Endothelial cell of umbilical vein (primary cell): ENCODE results near the gene SV2C. TPM values are rescaled to one million over a fixed set of nuclear protein-coding genes. Genes with fewer than 3 reads are reported as not detected.

Experiments used
- BruUV-seq: library from RNA; stranded (reverse); fragments of 400-500 nt; replicated peaks from 2 replicates; lab custom pipeline; 2021; lab: Mats Ljungman, UMichigan
- CTCF ChIA-PET: fragments of 300-600, 350-600 bp; sonication (Branson Sonifier 250); formaldehyde crosslinking; loops from one replicate; lab custom pipeline; 2021; ENCODE audit warnings: antibody characterized with exemption, inconsistent platforms; lab: Charles Lee
- POLR2A ChIA-PET: fragments of 300-600, 350-600 bp; sonication (Branson Sonifier 250); formaldehyde crosslinking; loops from one replicate; lab custom pipeline; 2021; ENCODE audit warnings: antibody characterized with exemption, inconsistent platforms; lab: Charles Lee
- DNase-seq: peaks from one replicate; pipeline ENCODE4 v3.0.0-alpha.2; 2011; ENCODE audit warnings: low read depth, low spot score
- FAIRE-seq: peaks from 2 replicates; lab custom pipeline; 2011; peaks lifted over from hg19 to GRCh38; lab: Jason Lieb, UNC
- H2AFZ ChIP-seq: 2 replicates; pipeline ENCODE4 v1.6.0; 2012; ENCODE audit warnings: low read depth, low read length, control low read depth, inconsistent platforms
- H3K27ac ChIP-seq: 2 replicates; pipeline ENCODE4 v1.5.1; 2011; ENCODE audit warnings: low read depth, mild to moderate bottlenecking, control low read depth, low read length, moderate library complexity; ENCODE audit not compliant: insufficient read depth
- H3K27me3 ChIP-seq, 2 experiments: 2 replicates each; pipeline versions ENCODE4 v1.6.0 to v1.6.1; 2011; ENCODE audit warnings: low read length in 2 of 2, mixed read lengths in 1 of 2; ENCODE audit not compliant: control insufficient read depth in 2 of 2, insufficient read depth in 2 of 2
- H3K36me3 ChIP-seq, 2 experiments: 2 replicates in 1 of 2; 3 replicates in 1 of 2; pipeline ENCODE4 v1.5.1; 2011; ENCODE audit warnings: low read length in 2 of 2, mild to moderate bottlenecking in 1 of 2, moderate library complexity in 1 of 2; ENCODE audit not compliant: control insufficient read depth in 2 of 2, insufficient read depth in 2 of 2; ENCODE audit errors: extremely low read depth in 1 of 2
- H3K4me1 ChIP-seq: 3 replicates; pipeline ENCODE4 v1.5.1; 2011; ENCODE audit warnings: mild to moderate bottlenecking, low read length; ENCODE audit not compliant: control insufficient read depth, insufficient read depth; ENCODE audit errors: extremely low read depth
- H3K4me2 ChIP-seq: 2 replicates; pipeline ENCODE4 v1.6.1; 2011; ENCODE audit warnings: low read length, control low read depth, mixed read lengths; ENCODE audit not compliant: insufficient read depth
- H3K4me3 ChIP-seq, 3 experiments: fragments of 200-600 bp in 1 of 3; sonication (generic), shearing (Covaris generic) in 1 of 3; replicated peaks in 1 of 3; 2 replicates each; pipeline ENCODE4 v1.5.1; 2011 to 2016; ENCODE audit warnings: control low read depth in 3 of 3, low read length in 3 of 3, mild to moderate bottlenecking in 2 of 3, inconsistent platforms in 1 of 3, low read depth in 1 of 3, moderate library complexity in 1 of 3; ENCODE audit not compliant: insufficient read depth in 1 of 3
- H3K79me2 ChIP-seq: 2 replicates; pipeline ENCODE4 v1.6.0; 2012; ENCODE audit warnings: low read length, inconsistent platforms; ENCODE audit not compliant: control insufficient read depth, insufficient read depth
- H3K9ac ChIP-seq: replicated peaks from 2 replicates; pipeline ENCODE3; 2011; ENCODE audit warnings: low read length, control low read depth; ENCODE audit not compliant: insufficient read depth; ENCODE audit errors: extremely low read depth
- H3K9me1 ChIP-seq: replicated peaks from 3 replicates; pipeline ENCODE4 v1.6.0; 2011; ENCODE audit warnings: mild to moderate bottlenecking, low read length; ENCODE audit not compliant: control insufficient read depth, insufficient read depth; ENCODE audit errors: extremely low read depth
- H3K9me3 ChIP-seq: replicated peaks from 2 replicates; pipeline ENCODE4 v1.5.1; 2012; ENCODE audit warnings: low read length, inconsistent platforms; ENCODE audit not compliant: control insufficient read depth, insufficient read depth
- H4K20me1 ChIP-seq: replicated peaks from 2 replicates; pipeline ENCODE3; 2011; ENCODE audit warnings: mild to moderate bottlenecking, low read length; ENCODE audit not compliant: control insufficient read depth, insufficient read depth; ENCODE audit errors: extremely low read depth
- CTCF ChIP-seq, 2 donors: IDR thresholded peaks; 1 replicate in 1 of 2; 2 replicates in 1 of 2; pipeline ENCODE4 v1.5.1; 2011; ENCODE audit warnings: low read length in 2 of 2, mild to moderate bottlenecking in 2 of 2, moderate library complexity in 2 of 2, control low read depth in 1 of 2, inconsistent platforms in 1 of 2, low read depth in 1 of 2; ENCODE audit not compliant: insufficient read depth in 1 of 2; ENCODE audit errors: extremely low read depth in 1 of 2
- EZH2 ChIP-seq: IDR thresholded peaks from 2 replicates; pipeline ENCODE4 v1.6.1; 2012; ENCODE audit warnings: borderline replicate concordance, low read depth, mild to moderate bottlenecking, moderate library complexity, low read length, inconsistent platforms; ENCODE audit not compliant: severe bottlenecking
- FOS ChIP-seq: IDR thresholded peaks from 2 replicates; pipeline ENCODE4 v1.6.1; 2011; ENCODE audit warnings: mild to moderate bottlenecking, low read length, moderate library complexity, borderline replicate concordance; ENCODE audit not compliant: insufficient read depth
- GATA2 ChIP-seq: IDR thresholded peaks from 2 replicates; pipeline ENCODE4 v1.7.0; 2011; ENCODE audit warnings: low read depth, mild to moderate bottlenecking, moderate library complexity, mixed read lengths, low read length; ENCODE audit not compliant: insufficient read length, insufficient read depth
- JUN ChIP-seq: IDR thresholded peaks from 2 replicates; pipeline ENCODE4 v1.6.1; 2011; ENCODE audit warnings: borderline replicate concordance, low read depth; ENCODE audit not compliant: insufficient read length, insufficient read depth
- MYC ChIP-seq: IDR thresholded peaks from one replicate; pipeline ENCODE4 v1.6.1; 2011; ENCODE audit warnings: mild to moderate bottlenecking, low read depth, low read length
- POLR2A ChIP-seq: IDR thresholded peaks from 2 replicates; pipeline ENCODE4 v1.6.1; 2012; ENCODE audit warnings: low read depth, mild to moderate bottlenecking, control low read depth, low read length
- POLR2AphosphoS5 ChIP-seq: IDR thresholded peaks from 2 replicates; pipeline ENCODE4 v1.6.1; 2012; ENCODE audit warnings: low read depth, mild to moderate bottlenecking, control low read depth, low read length, moderate library complexity; ENCODE audit not compliant: insufficient read depth
- dilution Hi-C: fragments of 300-500 bp; cut with MboI; formaldehyde crosslinking; loops from one replicate; pipeline ENCODE4 v1.15.0; 2019; ENCODE audit warnings: low sequenced_read_pairs; ENCODE audit not compliant: extremely low pct_ligation_motif_present
- intact Hi-C: fragments of 100-400 bp; cut with micrococcal nuclease; formaldehyde crosslinking; loops from one replicate; pipeline ENCODE4 v1.10.0; 2022
- polyA plus RNA-seq, 4 experiments: library from polyadenylated mRNA; depleted of rRNA in 3 of 4; stranded (reverse) in 3 of 4; unstranded in 1 of 4; fragments of >200 nt; gene quantifications; 2 replicates each; pipeline versions ENCODE4 v1.2.1 to v1.2.3, GENCODE V29; 2011 to 2012; ENCODE audit warnings: missing spikeins in 1 of 4
- total RNA-seq: library from RNA; stranded (reverse); gene quantifications from 2 replicates; pipeline ENCODE4 v1.2.3, GENCODE V29; 2021
- TF ChIP-seq, protein P1 (sequence below): IDR thresholded peaks from 2 replicates; pipeline ENCODE4 v1.6.1; 2011; ENCODE audit not compliant: insufficient read depth, insufficient read length

The SV2C gene
- total and polyA plus RNA-seq, 2 donors (not counting 3 experiments of a cell fraction or from before 2014, with no cell fraction given) = not detected

- CTCF ChIA-PET = interaction anchor here (2.9 kb wide), 1 partner anchor 13 kb away, joined by 18 read pairs; no protein-coding TSS in a partner anchor
- Histone ChIP-seq H3K4me3 (no peak overlapping the region), H4K20me1 (no peaks in the 10 kb centered on the region), H3K79me2 (no peaks in the 10 kb centered on the region), H3K27ac (no peak overlapping the region), H2AFZ (no peak overlapping the region), H3K4me2 (no peak overlapping the region), H3K9me1 (no peaks in the 10 kb centered on the region), H3K36me3 (no peaks in the 10 kb centered on the region), H3K4me1 (no peaks in the 10 kb centered on the region), H3K27me3 (peaks cover 1 to 2% of the 10 kb centered on the region in 2 experiments), H3K9me3 (no peaks in the 10 kb centered on the region), H3K9ac (no peak overlapping the region)
- POLR2A ChIA-PET = no interaction called here
- TF ChIP-seq CTCF (IDR thresholded peaks at IDR 0.05; ENCODE audit: extremely low read depth in 1 of 2, insufficient read depth in 1 of 2, low read depth in 1 of 2, low read length in 2 of 2) (no peak), EZH2 (no peak), JUN (no peak), FOS (no peak), GATA2 (no peak), POLR2A (no peak), POLR2AphosphoS5 (no peak), MYC (no peak)
- TF ChIP-seq, protein P1, sequence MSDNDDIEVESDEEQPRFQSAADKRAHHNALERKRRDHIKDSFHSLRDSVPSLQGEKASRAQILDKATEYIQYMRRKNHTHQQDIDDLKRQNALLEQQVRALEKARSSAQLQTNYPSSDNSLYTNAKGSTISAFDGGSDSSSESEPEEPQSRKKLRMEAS = no peak
- DNase-seq (no peak), FAIRE-seq (no peak)
- intact Hi-C loops (no loop called here), dilution Hi-C loops (no loop called here)
- no TSS peak for BruUV-seq
Observed at GRCh38 chr5:76162335-76162734, 79.2 kb downstream of the SV2C start.
